ENCODE results near the gene CHD5.
"Not testable (repeated sequence)": the region's sequence is repeated elsewhere in the genome, so short reads cannot be mapped to it uniquely, and the experiment has no call there.

The CHD5 gene

GRCh38 chr1:6080469-6080868 lies 99.7 kb downstream of the CHD5 start:
- DNase-seq, result no peak

- DNase-seq, result no peak
Measured at GRCh38 chr1:6077919-6078318, 102.2 kb downstream of the CHD5 start.

GRCh38 chr1:6077506-6077905 lies 102.6 kb downstream of the CHD5 start:
- DNase-seq, result no peak

- not testable (repeated sequence) for DNase-seq
Measured at GRCh38 chr1:6077061-6077460, 103.1 kb downstream of the CHD5 start.

GRCh38 chr1:6075748-6076147 lies 104.4 kb downstream of the CHD5 start:
- DNase-seq, result no peak

- no peak for DNase-seq
Measured at GRCh38 chr1:6074192-6074901, 105.8 kb downstream of the CHD5 start.

- DNase-seq, result no peak
Measured at GRCh38 chr1:6073480-6074053, 106.6 kb downstream of the CHD5 start.

GRCh38 chr1:6072774-6073479 lies 107.2 kb downstream of the CHD5 start:
- DNase-seq, result no peak

- DNase-seq, result no peak
Measured at GRCh38 chr1:6071219-6071618, 108.9 kb downstream of the CHD5 start.

- no peak for DNase-seq
Measured at GRCh38 chr1:6070450-6070974, 109.6 kb downstream of the CHD5 start.

- no peak for DNase-seq
Measured at GRCh38 chr1:6069573-6069972, 110.5 kb downstream of the CHD5 start.

GRCh38 chr1:6068932-6069331 lies 111.2 kb downstream of the CHD5 start:
- DNase-seq, result no peak

GRCh38 chr1:6068073-6068472 lies 112.0 kb downstream of the CHD5 start:
- no peak for DNase-seq

GRCh38 chr1:6066680-6067079 lies 113.4 kb downstream of the CHD5 start:
- DNase-seq, result no peak

GRCh38 chr1:6065093-6065858 lies 114.8 kb downstream of the CHD5 start:
- DNase-seq, result no peak

GRCh38 chr1:6063532-6064053 lies 116.5 kb downstream of the CHD5 start:
- DNase-seq, result not testable (repeated sequence)

GRCh38 chr1:6062670-6063069 lies 117.5 kb downstream of the CHD5 start:
- no peak for DNase-seq

- DNase-seq, result no peak
Measured at GRCh38 chr1:6059866-6060265, 120.3 kb downstream of the CHD5 start.

GRCh38 chr1:6057170-6057845 lies 122.8 kb downstream of the CHD5 start:
- no peak for DNase-seq

GRCh38 chr1:6056572-6056948 lies 123.6 kb downstream of the CHD5 start:
- DNase-seq, result no peak

GRCh38 chr1:6054596-6054995 lies 125.5 kb downstream of the CHD5 start:
- no peak for DNase-seq

GRCh38 chr1:6053206-6053546 lies 126.9 kb downstream of the CHD5 start:
- no peak for DNase-seq
